Right lobe of liver (tissue), 4 donors: ENCODE results near the gene DVL2.

Experiments
- CTCF ChIP-seq, 4 donors: fragments of 200-600 bp in 3 of 4; fragments of 450-650 bp in 1 of 4; IDR thresholded peaks; one replicate each; pipeline versions ENCODE4 v1.5.1 to v1.8.0; 2016 to 2022; ENCODE audit warnings: antibody characterized with exemption in 4 of 4, mild to moderate bottlenecking in 2 of 4
- POLR2A ChIP-seq: fragments of 450-650 bp; IDR thresholded peaks from one replicate; pipeline ENCODE4 v1.6.1; 2017; ENCODE audit warnings: antibody characterized with exemption, mild to moderate bottlenecking
- donor health status: DM: no; HTN: no; CAD: no.
- donor health status: DM: no; HTN: no; CAD: no.
- donor health status: DM: no; HTN: yes; CAD: no.

GRCh38 chr17:7207120-7208001 lies 27.0 kb downstream of the DVL2 start:
- no peak for TF ChIP-seq CTCF (IDR thresholded peaks at IDR 0.05)
- TF ChIP-seq POLR2A: no peak
